ENCODE data around the gene HOXA4.

DNA sequence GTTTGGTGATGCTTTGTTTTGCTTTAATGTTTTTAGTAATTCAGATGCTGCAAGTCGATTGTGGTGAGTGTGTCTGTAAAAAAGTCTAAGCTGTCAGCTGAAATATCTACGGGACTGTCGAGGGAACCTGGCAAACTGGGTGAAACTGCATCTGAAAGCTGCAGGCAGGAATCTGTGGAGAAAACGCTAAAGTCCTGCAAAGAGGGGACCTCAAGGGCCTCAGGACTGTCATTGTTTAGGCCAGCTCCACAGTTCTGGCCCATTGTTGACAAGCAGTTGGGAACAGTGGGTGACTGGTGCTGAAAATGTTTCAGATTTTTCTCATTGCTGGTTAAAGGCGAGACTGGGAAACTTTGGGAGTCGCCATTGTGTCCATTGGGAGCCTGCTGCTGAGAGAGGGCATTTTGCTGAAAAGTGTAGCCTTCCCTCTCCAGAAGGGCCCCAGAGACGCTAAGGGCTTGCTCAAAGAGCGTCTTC lies 29.8 kb downstream of the HOXA4 start:
- no peak for TF ChIP-seq CTCF (IDR thresholded peaks at IDR 0.05)
- TF ChIP-seq POLR2A (IDR thresholded peaks at IDR 0.05): no peak
